GM18511 (cell line): Measurements from ENCODE around the gene SECISBP2L.

Experiments
- ATAC-seq: cut with Tn5 transposase; IDR thresholded peaks from one replicate; pipeline ENCODE4 v1.9.1; 2021; ENCODE audit warnings: mild to moderate bottlenecking, moderate library complexity; ENCODE audit not compliant: unreplicated experiment

Gene SECISBP2L

GRCh38 chr15:48967336-48967735 lies 78.9 kb downstream of the SECISBP2L start:
- no peak for ATAC-seq

- ATAC-seq: peak; percentile 72
These were observed 79.5 kb downstream of the SECISBP2L start for GRCh38 chr15:48966595-48967301.

- peak; percentile 67 for ATAC-seq
These were observed 80.3 kb downstream of the SECISBP2L start for GRCh38 chr15:48965972-48966371.

GRCh38 chr15:48964898-48965297 lies 81.3 kb downstream of the SECISBP2L start:
- no peak for ATAC-seq

GRCh38 chr15:48963524-48964113 lies 82.6 kb downstream of the SECISBP2L start, which contains the start of gene SHC4:
Gene SHC4 (minus strand): TSS chr15:48963919. CDS start chr15:48963015, 904 bp downstream.
- peak; percentile 49 for ATAC-seq

- ATAC-seq: peak; percentile 14
These were observed 83.4 kb downstream of the SECISBP2L start for GRCh38 chr15:48962662-48963523.

- ATAC-seq: no peak
These were observed 90.3 kb downstream of the SECISBP2L start for GRCh38 chr15:48955967-48956366.

GRCh38 chr15:48955370-48955769 lies 90.9 kb downstream of the SECISBP2L start:
- ATAC-seq: no peak

- no peak for ATAC-seq
These were observed 91.7 kb downstream of the SECISBP2L start for GRCh38 chr15:48954538-48954937.

- no peak for ATAC-seq
These were observed 99.4 kb downstream of the SECISBP2L start for GRCh38 chr15:48946840-48947187.

GRCh38 chr15:48946074-48946839 lies 100.0 kb downstream of the SECISBP2L start:
- peak; percentile 71 for ATAC-seq

GRCh38 chr15:48945386-48945785 lies 100.9 kb downstream of the SECISBP2L start:
- ATAC-seq: no peak

GRCh38 chr15:48941904-48942303 lies 104.3 kb downstream of the SECISBP2L start:
- ATAC-seq: no peak

GRCh38 chr15:48940508-48940907 lies 105.7 kb downstream of the SECISBP2L start:
- ATAC-seq: peak; percentile 94

GRCh38 chr15:48939648-48940047 lies 106.6 kb downstream of the SECISBP2L start:
- ATAC-seq: no peak
